Stimulated activated naive CD8-positive, alpha-beta T cell treated with anti-CD3 and anti-CD28 coated beads, Interleukin-15, Interleukin-2, amounts not matched to agents 100 ng/mL and 50 ng/mL, for 24 hours (primary cell): Measurements from ENCODE around the gene TICAM1.

ENCODE experiments used
- H3K27ac Mint-ChIP-seq: one replicate; pipeline ENCODE4 v1.8.0; 2021; ENCODE audit warnings: mild to moderate bottlenecking, mixed read lengths
- H3K27me3 Mint-ChIP-seq: one replicate; pipeline ENCODE4 v1.8.0; 2021; ENCODE audit warnings: mixed read lengths
- H3K36me3 Mint-ChIP-seq: one replicate; pipeline ENCODE4 v1.8.0; 2021; ENCODE audit warnings: low read depth, mixed read lengths
- H3K4me1 Mint-ChIP-seq: one replicate; pipeline ENCODE4 v1.8.0; 2021; ENCODE audit warnings: low read depth, mixed read lengths
- H3K4me3 Mint-ChIP-seq: one replicate; pipeline ENCODE4 v1.8.0; 2021; ENCODE audit warnings: mild to moderate bottlenecking, mixed read lengths
- H3K9me3 Mint-ChIP-seq: one replicate; pipeline ENCODE4 v1.8.0; 2021; ENCODE audit warnings: mixed read lengths

The TICAM1 gene

DNA sequence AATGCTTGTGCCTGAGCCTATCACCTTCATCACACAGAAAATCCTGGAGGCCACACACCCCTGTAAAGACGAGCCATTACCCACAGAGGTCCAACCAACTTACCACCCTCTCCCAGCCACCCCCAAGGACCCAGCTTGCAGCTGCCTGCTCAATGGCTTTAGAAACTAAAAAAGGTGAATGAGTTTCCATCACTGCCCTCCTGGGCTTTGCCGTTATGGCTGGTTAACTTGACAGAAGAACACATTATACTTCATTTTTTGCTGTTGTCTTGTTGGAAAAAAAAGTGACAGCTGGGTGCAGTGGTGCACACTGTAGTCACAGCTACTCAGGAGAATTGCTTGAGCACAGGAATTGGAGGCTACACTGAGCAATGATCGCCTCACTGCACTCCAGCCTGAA lies 57.4 kb downstream of the TICAM1 start:
- no peak overlapping the region for H3K27ac Mint-ChIP-seq
- H3K36me3 Mint-ChIP-seq, result no peaks in the 10 kb centered on the region
- H3K4me3 Mint-ChIP-seq, result no peak overlapping the region
- no peaks in the 10 kb centered on the region for H3K9me3 Mint-ChIP-seq
- peaks cover 14% of the 10 kb centered on the region for H3K27me3 Mint-ChIP-seq
- H3K4me1 Mint-ChIP-seq, result peaks cover 2% of the 10 kb centered on the region

DNA sequence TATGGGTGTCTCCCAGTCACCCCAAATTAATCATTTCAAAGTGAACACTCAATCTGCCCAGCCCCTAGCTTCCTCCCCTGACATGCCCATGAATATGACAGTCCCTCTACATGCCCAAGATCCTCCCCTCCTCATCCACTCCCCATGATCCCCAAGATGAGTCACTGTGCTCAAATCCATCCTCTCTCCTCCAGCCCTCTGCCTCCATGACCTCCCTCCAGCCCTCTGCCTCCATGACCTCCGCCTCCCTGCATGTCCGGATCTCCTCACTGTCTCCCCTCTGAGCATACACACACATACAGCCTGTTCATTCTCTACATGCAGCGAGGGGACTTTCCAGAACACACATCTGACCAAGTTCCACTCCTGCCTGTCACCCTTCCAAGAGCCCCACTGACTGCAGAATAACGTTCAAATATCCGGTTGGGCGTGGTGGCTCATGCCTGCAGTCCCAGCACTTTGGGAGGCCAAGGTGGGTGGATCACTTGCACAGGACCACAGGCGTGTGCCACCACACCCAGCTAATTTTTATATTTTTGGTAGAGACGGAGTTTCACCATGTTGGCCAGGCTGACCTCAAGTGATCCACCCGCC lies 58.4 kb downstream of the TICAM1 start:
- H3K27me3 Mint-ChIP-seq, result peaks cover 14% of the 10 kb centered on the region
- H3K4me1 Mint-ChIP-seq, result peaks cover 2% of the 10 kb centered on the region
- H3K9me3 Mint-ChIP-seq, result no peaks in the 10 kb centered on the region
- no peak overlapping the region for H3K27ac Mint-ChIP-seq
- no peaks in the 10 kb centered on the region for H3K36me3 Mint-ChIP-seq
- no peak overlapping the region for H3K4me3 Mint-ChIP-seq

DNA sequence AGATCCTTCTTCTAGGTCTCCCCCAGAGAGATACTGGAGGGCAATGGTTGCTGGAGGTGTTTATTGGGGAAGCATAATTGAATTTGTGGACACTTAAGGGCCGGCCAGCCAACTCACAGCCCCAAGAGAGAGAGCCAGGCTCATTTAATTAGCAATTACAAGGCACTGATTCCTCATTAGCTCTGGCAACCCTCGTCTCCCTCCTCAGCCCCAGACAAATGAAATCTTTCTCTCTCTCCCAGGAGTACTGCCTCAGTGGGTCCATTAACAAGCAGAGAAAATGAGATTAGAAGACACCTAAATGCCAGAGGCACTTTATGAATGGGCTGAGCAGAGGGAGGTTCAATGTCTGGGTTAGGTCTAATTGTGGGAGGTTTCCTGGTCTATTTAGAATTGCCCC lies 58.9 kb downstream of the TICAM1 start:
- H3K27ac Mint-ChIP-seq, result no peak overlapping the region
- peaks cover 16% of the 10 kb centered on the region for H3K27me3 Mint-ChIP-seq
- no peaks in the 10 kb centered on the region for H3K9me3 Mint-ChIP-seq
- H3K36me3 Mint-ChIP-seq, result no peaks in the 10 kb centered on the region
- H3K4me1 Mint-ChIP-seq, result peaks cover 2% of the 10 kb centered on the region
- H3K4me3 Mint-ChIP-seq, result no peak overlapping the region

DNA sequence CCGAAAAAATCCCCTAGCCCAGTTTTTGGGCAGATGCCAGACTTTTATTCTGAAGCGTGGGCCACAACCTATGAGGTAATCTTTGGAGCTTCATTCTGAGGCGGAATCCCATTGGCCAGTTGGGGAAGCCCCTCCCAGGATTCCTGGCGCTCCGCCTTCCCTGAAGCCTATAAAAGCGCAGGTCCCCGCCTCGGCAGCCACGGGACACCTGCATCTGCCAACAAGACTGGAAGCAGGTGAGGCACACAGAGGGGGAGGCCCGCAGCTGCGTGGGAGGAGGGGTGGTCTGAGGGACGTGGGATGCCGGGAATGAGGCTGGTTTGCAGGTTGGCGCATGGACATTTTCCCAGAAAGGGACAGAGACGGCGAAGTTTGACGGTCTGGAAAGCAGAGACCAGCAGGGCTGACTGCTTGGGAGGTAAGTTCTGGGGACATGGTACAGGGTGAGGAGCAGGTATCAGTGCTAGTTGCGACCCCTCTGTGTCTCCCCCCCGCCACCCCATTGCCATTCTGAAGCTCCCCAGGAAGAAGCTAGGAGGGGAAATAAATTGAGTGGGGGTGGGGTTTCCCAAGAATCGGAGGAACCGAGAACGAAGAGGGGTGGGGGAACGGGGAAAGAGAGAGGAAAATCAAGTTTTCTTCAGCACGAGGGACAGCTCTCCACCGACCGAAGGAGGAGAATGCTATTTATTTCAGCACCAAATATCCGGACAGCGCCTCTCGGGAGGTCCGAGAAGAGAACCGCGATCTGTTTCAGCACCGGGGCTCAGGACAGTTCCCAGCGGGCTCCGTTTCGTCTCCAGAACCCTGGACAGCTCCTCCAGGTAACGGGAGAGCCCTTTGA lies 62.4 kb downstream of the TICAM1 start:
- Mint-ChIP-seq H3K4me1 (peaks cover 2% of the 10 kb centered on the region), H3K27me3 (peaks cover 8% of the 10 kb centered on the region)

More for the DNA sequence above, 62.4 kb downstream of the TICAM1 start:
- peak overlapping the region; percentile 18 for H3K27ac Mint-ChIP-seq
- no peaks in the 10 kb centered on the region for H3K9me3 Mint-ChIP-seq
- no peak overlapping the region for H3K4me3 Mint-ChIP-seq
- no peaks in the 10 kb centered on the region for H3K36me3 Mint-ChIP-seq
